Chondrocyte (in vitro differentiated cells): ENCODE measurements around the gene BRF1. TPM values are rescaled to one million over a fixed set of nuclear protein-coding genes. Genes with fewer than 3 reads are reported as not detected.
A peak's percentile ranks its signal among the peaks of the same experiment; 100 is the strongest.

ENCODE experiments used
- DNase-seq: peaks from one replicate; pipeline ENCODE4 v3.0.0; 2021; ENCODE audit warnings: mixed read lengths, low spot score
- H3K27ac Mint-ChIP-seq: one replicate; pipeline ENCODE4 v1.8.0; 2021; ENCODE audit warnings: mild to moderate bottlenecking, moderate library complexity, mixed read lengths; ENCODE audit not compliant: unreplicated experiment
- H3K27me3 Mint-ChIP-seq: 2 replicates; pipeline ENCODE4 v1.8.0; 2021; ENCODE audit warnings: low read depth, mixed read lengths
- H3K36me3 Mint-ChIP-seq: 2 replicates; pipeline ENCODE4 v1.8.0; 2021; ENCODE audit warnings: low read depth, mixed read lengths
- H3K4me1 Mint-ChIP-seq: 2 replicates; pipeline ENCODE4 v1.8.0; 2021; ENCODE audit warnings: low read depth, mild to moderate bottlenecking, mixed read lengths
- H3K4me3 Mint-ChIP-seq: one replicate; pipeline ENCODE4 v1.8.0; 2021; ENCODE audit warnings: mild to moderate bottlenecking, moderate library complexity, mixed read lengths; ENCODE audit not compliant: unreplicated experiment
- H3K9me3 Mint-ChIP-seq: 2 replicates; pipeline ENCODE4 v1.8.0; 2021; ENCODE audit warnings: low read depth, mixed read lengths
- total RNA-seq: library from RNA; stranded (reverse); gene quantifications from 3 replicates; pipeline ENCODE4 v1.2.1, GENCODE V29; 2021
- TF ChIP-seq, protein P1 (sequence below): fragments of 200-600 bp; sonication (generic); IDR thresholded peaks from 2 replicates; pipeline ENCODE4 v1.5.0; 2021; ENCODE audit warnings: antibody characterized with exemption, mild to moderate bottlenecking, moderate library complexity

The BRF1 gene
- total RNA-seq, 1 donor from 2014 or later, result 26.1 TPM

DNA sequence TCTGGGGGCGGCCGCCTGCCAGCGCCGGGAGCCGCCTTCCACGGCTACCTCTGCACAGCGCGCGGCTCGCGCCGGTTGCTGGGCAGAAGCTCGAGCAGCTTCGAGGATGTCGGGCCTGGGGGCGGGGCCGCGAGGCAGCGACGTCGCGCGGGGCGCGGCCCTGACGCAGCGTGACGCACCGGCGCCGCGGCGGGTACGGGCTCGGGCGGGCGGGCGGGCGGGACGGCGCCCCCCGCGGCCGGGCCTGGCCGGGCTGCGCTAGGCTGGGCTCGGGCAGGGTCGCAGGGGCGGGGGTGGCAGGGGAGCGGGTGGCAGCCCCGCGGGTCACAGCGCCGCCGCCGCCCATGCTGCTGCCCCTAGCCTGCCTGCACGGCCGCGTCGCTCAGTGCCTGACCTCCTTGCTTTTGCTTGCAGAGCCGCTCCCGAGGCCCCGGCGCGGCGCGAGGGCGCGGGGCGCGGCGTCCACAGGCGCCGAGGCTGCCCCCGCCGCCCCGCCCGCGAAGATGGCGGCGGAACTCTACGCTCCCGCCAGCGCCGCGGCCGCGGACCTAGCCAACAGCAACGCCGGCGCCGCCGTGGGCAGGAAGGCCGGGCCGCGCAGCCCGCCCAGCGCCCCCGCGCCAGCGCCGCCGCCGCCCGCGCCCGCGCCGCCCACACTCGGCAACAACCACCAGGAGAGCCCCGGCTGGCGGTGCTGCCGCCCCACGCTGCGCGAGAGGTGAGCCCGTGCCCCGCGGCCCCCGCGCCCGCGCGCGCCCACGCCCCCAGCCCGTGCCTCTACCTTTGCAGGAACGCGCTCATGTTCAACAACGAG, 52.2 kb downstream of the BRF1 start, which contains the start of gene BTBD6:
Gene BTBD6 (plus strand): TSS at position 166 of the 814 bp plus-strand sequence. CDS start 179 bp downstream, at position 345.
- peaks cover 35% of the 10 kb centered on the region for H3K4me1 Mint-ChIP-seq

DNA sequence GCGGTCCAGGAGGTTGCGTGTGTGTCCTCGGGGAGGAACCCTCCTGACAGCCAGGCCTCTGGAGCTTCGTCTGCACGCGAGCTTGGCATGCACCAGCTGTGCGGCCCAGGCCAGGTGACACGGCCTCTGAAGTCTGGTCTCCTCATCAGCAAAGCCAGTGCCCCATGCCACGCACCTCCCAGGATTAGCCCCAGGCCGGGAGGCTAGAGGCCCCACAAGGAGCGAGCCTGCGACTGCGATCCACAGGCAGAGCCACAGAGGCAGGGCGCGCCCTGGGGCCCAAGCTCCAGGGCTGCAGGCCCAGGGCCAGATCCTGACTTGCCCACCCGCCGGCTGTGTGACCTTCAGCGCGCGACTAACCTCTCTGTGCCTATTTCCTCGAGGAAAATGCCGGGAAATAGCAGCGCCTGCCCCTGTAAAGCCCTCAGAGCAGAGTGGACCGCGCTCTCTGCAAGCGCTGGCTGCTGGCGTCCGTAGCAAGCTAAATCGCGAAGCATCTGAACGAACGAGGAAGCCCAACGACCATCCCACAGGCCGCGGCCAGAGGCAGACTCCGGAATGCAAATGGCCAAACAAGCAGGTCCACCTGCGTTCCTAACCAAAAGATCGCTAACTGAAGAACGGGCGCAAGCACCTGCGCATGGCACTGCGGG, 53.0 kb downstream of the BRF1 start:
- TF ChIP-seq, protein P1, sequence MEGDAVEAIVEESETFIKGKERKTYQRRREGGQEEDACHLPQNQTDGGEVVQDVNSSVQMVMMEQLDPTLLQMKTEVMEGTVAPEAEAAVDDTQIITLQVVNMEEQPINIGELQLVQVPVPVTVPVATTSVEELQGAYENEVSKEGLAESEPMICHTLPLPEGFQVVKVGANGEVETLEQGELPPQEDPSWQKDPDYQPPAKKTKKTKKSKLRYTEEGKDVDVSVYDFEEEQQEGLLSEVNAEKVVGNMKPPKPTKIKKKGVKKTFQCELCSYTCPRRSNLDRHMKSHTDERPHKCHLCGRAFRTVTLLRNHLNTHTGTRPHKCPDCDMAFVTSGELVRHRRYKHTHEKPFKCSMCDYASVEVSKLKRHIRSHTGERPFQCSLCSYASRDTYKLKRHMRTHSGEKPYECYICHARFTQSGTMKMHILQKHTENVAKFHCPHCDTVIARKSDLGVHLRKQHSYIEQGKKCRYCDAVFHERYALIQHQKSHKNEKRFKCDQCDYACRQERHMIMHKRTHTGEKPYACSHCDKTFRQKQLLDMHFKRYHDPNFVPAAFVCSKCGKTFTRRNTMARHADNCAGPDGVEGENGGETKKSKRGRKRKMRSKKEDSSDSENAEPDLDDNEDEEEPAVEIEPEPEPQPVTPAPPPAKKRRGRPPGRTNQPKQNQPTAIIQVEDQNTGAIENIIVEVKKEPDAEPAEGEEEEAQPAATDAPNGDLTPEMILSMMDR, result no peak
- Mint-ChIP-seq H3K27me3 (no peaks in the 10 kb centered on the region), H3K4me3 (peak overlapping the region; percentile 74), H3K4me1 (peaks cover 35% of the 10 kb centered on the region), H3K36me3 (peaks cover 6% of the 10 kb centered on the region), H3K9me3 (no peaks in the 10 kb centered on the region), H3K27ac (peak overlapping the region; percentile 58)
- no peak for DNase-seq

More for the DNA sequence above, 52.2 kb downstream of the BRF1 start, which contains the start of gene BTBD6:
- Mint-ChIP-seq H3K27ac (peak within 1 kb of the TSS; percentile 76), H3K9me3 (no peaks in the 10 kb centered on the region), H3K36me3 (peaks cover 7% of the 10 kb centered on the region), H3K27me3 (no peaks in the 10 kb centered on the region), H3K4me3 (peak within 1 kb of the TSS; percentile 74)
- DNase-seq, result no peak
- TF ChIP-seq, protein P1, result no peak

DNA sequence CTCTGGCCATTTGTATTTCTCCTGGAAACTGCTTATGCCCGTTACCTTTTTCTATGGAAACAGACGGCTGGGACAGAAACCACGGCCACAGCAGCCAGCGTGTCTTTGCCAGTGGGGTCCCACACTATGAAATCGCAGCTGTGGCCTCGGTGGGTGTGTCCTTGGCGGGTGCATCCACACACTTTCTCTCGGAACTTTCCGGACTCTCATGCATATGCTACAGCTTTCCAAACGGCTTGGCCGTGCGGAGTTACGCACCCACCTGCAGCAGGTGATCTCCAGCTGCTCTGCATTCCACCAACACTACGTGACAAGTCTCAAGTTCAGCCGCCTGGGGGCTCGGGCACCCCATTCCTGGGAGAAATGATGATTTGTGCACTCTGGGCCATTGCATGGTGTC, 53.8 kb downstream of the BRF1 start:
- H3K27me3 Mint-ChIP-seq, result no peaks in the 10 kb centered on the region
- peaks cover 6% of the 10 kb centered on the region for H3K36me3 Mint-ChIP-seq
- TF ChIP-seq, protein P1, result no peak
- H3K27ac Mint-ChIP-seq, result no peak overlapping the region
- DNase-seq, result no peak
- peaks cover 35% of the 10 kb centered on the region for H3K4me1 Mint-ChIP-seq
- peak overlapping the region; percentile 74 for H3K4me3 Mint-ChIP-seq
- H3K9me3 Mint-ChIP-seq, result no peaks in the 10 kb centered on the region

DNA sequence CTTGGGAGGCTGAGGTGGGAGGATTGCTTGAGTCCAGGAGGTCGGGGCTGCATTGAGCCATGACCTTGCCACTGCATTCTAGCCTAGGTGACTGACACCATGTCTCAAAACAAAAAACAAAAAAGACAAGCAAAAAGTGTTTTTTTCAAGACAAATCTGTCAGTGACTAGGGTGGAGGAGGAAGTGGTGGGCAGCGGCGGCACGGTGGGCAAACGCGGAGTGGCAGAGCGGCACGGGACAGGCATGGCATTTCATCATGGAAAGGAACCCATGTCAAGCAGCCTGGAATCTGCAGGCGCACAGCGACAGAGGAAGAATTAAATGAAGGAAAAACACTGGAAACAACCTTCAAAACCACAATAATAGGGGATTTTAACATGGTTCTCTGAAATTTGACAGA, 56.5 kb downstream of the BRF1 start:
- no peak overlapping the region for H3K4me3 Mint-ChIP-seq
- no peak overlapping the region for H3K27ac Mint-ChIP-seq

DNA sequence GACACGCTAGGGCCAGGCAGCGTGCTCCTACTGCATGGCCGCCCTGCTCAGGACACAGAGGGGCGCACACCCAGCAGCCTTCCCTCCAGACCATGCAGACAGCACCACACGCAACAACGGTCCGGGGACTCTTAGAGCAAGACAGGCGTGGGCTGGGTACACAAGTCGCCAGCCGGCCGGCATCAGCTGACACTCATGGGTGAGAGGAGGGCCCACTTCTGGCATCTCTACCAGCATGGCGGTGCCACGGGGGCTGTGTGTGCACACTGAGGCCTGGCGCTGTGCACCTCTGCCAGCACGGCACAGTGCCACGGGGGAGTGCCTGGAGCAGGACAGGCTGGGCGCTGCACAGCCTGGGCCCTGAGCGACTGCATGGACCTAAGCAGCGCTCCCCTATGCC, 59.2 kb downstream of the BRF1 start:
- Mint-ChIP-seq H3K27ac (no peak overlapping the region), H3K27me3 (no peaks in the 10 kb centered on the region), H3K9me3 (no peaks in the 10 kb centered on the region), H3K36me3 (peaks cover 2% of the 10 kb centered on the region), H3K4me3 (no peak overlapping the region), H3K4me1 (peaks cover 9% of the 10 kb centered on the region)
- DNase-seq, result no peak
- TF ChIP-seq, protein P1, result no peak

More for the DNA sequence above, 56.5 kb downstream of the BRF1 start:
- Mint-ChIP-seq H3K27me3 (no peaks in the 10 kb centered on the region), H3K36me3 (peaks cover 2% of the 10 kb centered on the region), H3K4me1 (peaks cover 25% of the 10 kb centered on the region), H3K9me3 (no peaks in the 10 kb centered on the region)
- TF ChIP-seq, protein P1, result no peak
- DNase-seq, result no peak
